Posterior vena cava (tissue), 2 donors: ENCODE results near the gene IL34. TPM values are rescaled to one million over a fixed set of nuclear protein-coding genes. Genes with fewer than 3 reads are reported as not detected.

Experiments
- DNase-seq: peaks from one replicate; pipeline ENCODE4 v3.0.0-alpha.2; 2020; ENCODE audit warnings: low spot score
- intact Hi-C, 2 donors: fragments of 100-400 bp; cut with DNase I; formaldehyde crosslinking; loops; one replicate each; pipeline versions ENCODE4 v1.14.1 to v1.14.2; 2022 to 2023
- total RNA-seq, 2 donors: library from RNA; stranded (reverse); fragmentation: NEBNext Ultra II Directional; extraction: Animal tissue kit (Norgen Biotek cat#: 25700); gene quantifications; one replicate each; pipeline ENCODE4 v1.2.1, GENCODE V29; 2021
- donor health status: DM: yes; HTN: yes; CAD: no.
- donor health status: DM: yes; HTN: yes; CAD: no.

Gene IL34
- total RNA-seq, 2 donors from 2014 or later = 4.0 to 4.3 TPM

DNA sequence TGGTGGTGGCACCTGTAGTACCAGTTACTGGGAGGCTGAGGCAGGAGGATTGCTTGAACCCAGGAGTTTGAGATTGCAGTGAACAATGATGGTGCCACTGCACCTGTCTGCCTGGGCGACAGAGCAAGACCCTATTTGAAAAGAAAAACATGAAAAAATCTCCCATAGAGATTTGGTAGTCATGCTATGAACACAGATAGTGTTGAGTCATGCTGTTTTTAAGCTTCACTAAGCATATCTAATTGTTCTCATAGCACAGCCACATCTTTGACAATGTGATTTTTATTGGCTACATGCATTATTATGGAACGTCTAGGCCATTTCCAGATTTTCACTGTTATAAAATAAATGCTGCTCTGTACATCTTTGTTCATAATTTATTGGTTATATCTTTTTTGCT, 6.0 kb downstream of the IL34 start:
- DNase-seq = peak; percentile 5
- intact Hi-C loops = loop anchor here (10.0 kb wide), 4 partner anchors 78 to 288 kb away; partner anchors contain the start of genes COG4 (in 1 of the 2) and SF3B3 (in 1 of the 2)

DNA sequence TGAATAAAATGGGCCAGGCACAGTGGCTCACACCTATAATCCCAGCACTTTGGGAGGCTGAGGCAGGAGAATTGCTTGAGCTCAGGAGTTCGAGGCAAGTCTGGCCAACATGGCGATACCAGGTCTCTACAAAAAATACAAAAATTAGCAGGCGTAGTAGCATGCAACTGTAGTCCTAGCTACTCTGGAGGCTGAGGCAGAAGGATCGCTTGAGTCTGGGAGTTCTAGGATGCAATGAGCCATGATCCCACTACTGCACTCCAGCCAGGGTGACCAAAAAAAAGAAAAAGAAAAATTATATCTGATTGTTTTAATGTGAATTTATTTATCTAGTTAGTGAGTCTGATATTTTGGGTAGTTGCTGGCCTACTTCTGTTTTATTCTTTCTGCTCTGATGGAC, 7.0 kb downstream of the IL34 start:
- no peak for DNase-seq
- intact Hi-C loops = loop anchor here (10.0 kb wide), 4 partner anchors 79 to 289 kb away; partner anchors contain the start of genes COG4 (in 1 of the 2) and SF3B3 (in 1 of the 2)

GRCh38 chr16:70653809-70654771, 7.7 kb downstream of the IL34 start:
- peak; percentile 88 for DNase-seq
- intact Hi-C loops = loop anchor here (10.0 kb wide), 4 partner anchors 79 to 289 kb away; partner anchors contain the start of genes COG4 (in 1 of the 2) and SF3B3 (in 1 of the 2)

DNA sequence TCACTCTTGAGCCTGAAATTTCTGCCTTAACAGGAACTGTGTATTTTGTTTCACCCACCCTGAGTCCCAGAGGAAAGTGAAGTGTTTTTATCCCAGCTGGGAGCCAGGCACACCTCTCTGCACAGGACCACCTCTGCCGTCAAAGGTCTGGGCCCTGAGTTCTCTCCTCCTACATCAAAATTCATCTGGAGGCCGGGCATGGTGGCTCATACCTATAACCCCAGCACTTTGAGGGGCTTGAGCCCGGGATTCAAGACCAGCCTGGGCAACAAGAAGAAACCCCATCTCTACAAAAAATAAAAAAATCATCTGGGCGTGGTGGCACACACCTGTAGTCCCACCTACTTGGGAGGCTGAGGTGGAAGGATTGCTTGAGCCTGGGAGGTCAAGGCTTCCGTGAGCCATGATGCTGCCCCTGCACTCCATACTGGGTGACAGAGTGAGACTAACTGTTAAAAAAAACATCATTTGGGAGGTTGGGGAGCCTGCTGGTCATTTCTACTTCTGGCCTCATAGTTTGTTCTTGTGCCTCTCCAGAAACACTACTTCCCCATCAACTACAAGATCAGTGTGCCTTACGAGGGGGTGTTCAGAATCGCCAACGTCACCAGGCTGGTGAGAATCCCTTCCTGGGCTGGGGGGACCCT, 9.8 kb downstream of the IL34 start:
- intact Hi-C loops = loop anchor here (10.0 kb wide), 4 partner anchors 81 to 291 kb away; partner anchors contain the start of genes COG4 (in 1 of the 2) and SF3B3 (in 1 of the 2)

DNA sequence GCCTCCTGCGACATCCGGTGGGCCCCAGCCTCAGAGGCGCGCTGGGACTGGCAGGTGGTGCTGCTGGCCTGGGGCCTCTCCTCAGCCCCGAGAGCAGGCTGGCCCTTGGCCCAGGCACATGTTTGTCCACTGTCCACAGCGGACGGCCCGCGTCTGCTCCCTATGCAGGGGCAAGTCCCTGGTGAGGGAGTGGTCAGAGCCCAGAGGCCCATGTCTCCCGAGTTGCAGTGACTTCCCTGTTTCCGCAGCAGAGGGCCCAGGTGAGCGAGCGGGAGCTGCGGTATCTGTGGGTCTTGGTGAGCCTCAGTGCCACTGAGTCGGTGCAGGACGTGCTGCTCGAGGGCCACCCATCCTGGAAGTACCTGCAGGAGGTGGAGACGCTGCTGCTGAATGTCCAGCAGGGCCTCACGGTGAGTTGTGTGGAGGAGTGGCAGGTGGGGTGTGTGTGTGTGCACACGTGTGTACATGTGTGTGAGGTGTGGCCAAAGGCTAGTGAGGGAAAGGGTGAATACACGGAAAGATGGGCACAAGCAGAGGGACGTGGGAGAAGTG, 10.4 kb downstream of the IL34 start:
- intact Hi-C loops = loop anchor here (10.0 kb wide), 4 partner anchors 82 to 292 kb away; partner anchors contain the start of genes COG4 (in 1 of the 2) and SF3B3 (in 1 of the 2)
- DNase-seq = peak; percentile 77

More for the DNA sequence above, 9.8 kb downstream of the IL34 start:
- DNase-seq = peak; percentile 47

GRCh38 chr16:70657956-70658355, 11.6 kb downstream of the IL34 start:
- peak; percentile 51 for DNase-seq
- intact Hi-C loops = loop anchor here (10.0 kb wide), 4 partner anchors 83 to 293 kb away; partner anchors contain the start of genes COG4 (in 1 of the 2) and SF3B3 (in 1 of the 2)

DNA sequence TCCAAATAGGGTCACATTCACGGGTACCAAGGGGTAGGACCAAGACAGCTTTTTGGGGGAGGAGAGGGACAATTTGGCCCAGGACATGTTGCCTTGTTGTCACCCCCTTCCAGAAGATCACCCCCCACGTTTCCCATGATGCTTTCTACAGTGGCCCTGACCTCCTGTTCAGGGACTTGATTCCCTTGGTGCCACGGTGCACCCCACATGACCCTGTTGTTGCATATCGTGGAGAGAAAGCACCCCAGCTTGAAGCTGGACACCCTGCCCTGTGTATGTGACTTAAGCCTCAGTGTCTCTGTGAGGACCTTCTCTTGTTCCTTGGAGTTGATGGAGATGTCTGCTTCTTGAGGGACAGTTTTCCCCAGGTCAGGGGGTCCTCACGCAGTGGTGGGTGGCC, 12.6 kb downstream of the IL34 start:
- intact Hi-C loops = loop anchor here (10.0 kb wide), 4 partner anchors 84 to 294 kb away; partner anchors contain the start of genes COG4 (in 1 of the 2) and SF3B3 (in 1 of the 2)
- no peak for DNase-seq

GRCh38 chr16:70659546-70659945, 13.2 kb downstream of the IL34 start:
- intact Hi-C loops = loop anchor here (10.0 kb wide), 4 partner anchors 85 to 295 kb away; partner anchors contain the start of genes COG4 (in 1 of the 2) and SF3B3 (in 1 of the 2)
- DNase-seq = peak; percentile 71

- DNase-seq = peak; percentile 64
- intact Hi-C loops = loop anchor here (10.0 kb wide), 4 partner anchors 85 to 295 kb away; partner anchors contain the start of genes COG4 (in 1 of the 2) and SF3B3 (in 1 of the 2)
These were observed 13.8 kb downstream of the IL34 start for GRCh38 chr16:70659953-70660671.

DNA sequence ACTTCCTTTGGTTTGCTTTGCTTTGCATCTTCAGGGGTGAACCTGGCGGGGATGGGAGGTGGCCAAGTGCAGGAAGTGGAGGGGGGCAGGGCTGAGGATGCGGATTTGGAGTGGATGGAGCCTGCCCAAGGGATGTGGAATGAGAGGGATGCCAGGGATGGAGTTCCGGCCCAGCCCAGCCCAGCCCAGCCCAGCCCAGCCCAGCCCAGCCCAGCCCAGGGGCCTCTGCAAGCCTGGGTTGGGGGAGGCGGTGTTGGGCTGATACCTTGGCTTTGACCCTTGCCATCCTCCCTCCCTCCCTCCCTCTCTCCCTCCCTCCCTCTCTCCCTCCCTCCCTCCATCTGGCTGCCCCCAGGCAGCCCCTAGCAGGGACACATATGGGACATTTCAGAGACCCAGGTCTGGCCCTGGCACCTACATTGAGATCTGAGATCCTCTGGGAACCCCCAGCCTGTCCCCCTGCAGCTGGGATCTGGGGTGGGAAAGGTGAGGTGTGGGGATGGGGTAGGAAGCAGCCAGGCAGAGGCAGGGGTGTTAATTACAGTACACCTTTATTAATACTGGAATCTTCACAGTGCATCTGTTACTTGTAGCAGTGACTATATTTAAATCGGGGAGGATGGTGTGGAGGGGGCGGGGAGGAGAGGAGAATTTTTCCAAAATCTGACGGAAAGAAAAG, 14.5 kb downstream of the IL34 start:
- DNase-seq = peak; percentile 56

DNA sequence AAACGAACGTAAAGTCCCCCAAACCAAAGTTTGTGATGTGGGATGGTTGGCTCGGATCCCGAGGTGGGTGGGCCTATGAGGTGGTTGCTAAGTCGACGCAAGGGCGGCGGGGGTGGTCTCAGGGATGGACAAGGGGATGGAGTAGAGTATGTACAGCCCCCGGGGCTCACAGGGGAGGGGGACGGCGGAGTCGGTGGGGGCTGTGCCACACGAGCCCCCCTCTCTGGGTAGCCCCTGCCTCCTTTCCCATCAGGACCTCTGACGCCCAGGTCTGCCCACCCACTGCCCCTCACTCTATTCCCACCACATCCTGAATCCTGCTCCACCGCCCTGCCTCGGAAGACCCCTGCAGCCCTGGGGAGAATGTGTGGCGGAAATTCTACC, 15.2 kb downstream of the IL34 start:
- DNase-seq = peak; percentile 75
- intact Hi-C loops = no loop called here

More for the DNA sequence above, 14.5 kb downstream of the IL34 start:
- intact Hi-C loops = no loop called here

- intact Hi-C loops = no loop called here
- DNase-seq = peak; percentile 79
These were observed 15.7 kb downstream of the IL34 start for GRCh38 chr16:70661918-70662641.

- peak; percentile 72 for DNase-seq
- intact Hi-C loops = no loop called here
These were observed 16.7 kb downstream of the IL34 start for GRCh38 chr16:70662991-70663523.

DNA sequence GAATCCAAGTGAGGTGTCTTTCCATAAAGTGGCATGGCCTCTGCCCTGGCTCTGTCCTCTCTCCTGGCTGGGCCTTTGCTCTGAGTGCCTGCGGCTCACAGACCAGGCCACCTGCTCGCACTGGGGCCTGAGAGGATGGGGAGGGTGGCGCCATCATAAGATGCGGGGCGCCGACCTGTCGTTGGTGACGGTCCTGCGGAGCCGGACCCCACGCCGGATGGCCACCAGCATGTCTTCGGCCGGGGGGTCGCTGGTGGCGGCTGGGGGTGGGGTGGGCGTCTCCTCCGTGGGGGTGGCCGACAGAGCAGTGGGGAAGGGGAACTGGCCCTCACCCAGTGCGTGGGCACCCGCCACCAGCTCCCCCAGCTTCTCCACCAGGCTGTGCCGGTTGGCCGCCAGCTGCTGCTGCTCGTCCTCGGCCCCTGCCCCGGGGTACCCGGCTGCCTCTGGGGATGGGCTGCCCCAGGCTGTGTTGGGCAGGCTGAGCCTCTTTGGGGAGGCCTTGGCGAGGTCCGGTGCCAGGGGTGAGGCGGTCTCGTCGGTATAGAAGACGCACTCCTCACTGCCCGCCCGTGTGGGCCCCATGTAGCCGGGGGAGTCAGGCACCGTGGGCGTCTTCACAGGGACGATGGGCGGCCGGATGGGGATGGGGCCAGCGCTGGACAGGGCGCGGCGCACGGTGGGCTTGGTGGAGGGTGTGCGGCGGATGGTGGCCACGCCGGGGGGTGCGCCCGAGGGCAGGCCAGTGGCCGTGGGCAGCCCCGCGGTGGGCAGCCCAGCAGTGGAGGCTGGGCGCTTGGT, 17.4 kb downstream of the IL34 start:
- intact Hi-C loops = no loop called here
- peak; percentile 78 for DNase-seq

DNA sequence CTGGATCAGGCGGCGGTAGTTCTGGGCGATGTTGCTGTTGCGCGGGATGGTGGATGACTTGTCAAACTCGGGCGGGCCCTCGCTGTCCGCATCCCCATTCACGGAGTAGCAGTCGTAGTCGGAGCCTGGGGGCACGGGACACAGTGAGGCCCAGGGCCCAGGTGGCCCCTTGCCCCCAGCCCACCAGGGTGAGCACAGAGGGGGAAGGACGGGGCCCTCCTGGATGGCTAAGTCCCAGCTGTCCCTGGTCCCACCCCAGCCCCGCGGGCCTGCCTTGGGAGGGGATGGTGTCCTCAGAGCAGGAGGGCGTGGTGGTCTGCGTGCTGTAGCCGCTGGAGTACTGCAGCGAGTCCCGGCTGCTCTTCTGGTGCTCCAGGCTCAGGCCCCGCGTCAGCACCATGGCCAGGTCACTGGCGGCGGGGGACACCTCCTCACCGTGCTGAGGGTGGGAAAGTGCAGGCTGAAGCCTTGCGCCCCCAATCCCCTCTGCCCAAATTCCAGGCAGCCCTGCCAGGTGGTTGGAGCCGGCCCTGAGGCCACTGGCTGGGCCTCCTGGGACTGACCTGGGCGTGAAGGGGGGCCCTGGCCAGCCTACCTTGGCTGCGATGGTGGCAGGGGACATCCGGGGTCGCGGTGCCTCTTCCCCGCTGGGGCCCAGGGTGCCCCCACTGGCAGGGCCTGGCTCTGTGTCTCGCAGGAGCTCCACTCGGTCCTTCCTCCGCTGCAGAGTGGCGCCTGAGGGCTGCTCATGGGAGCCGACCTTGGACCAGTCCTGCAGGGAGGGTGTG, 18.2 kb downstream of the IL34 start:
- intact Hi-C loops = no loop called here
- peak; percentile 76 for DNase-seq
